ENCODE data around the gene SCCPDH. TPM values are rescaled to one million over a fixed set of nuclear protein-coding genes. Genes with fewer than 3 reads are reported as not detected.

Gene SCCPDH
- total and polyA plus RNA-seq, 9 of the 15 experiments (the other 6 are each of a cell fraction or from before 2014, with no cell fraction given), result 7.0 to 61.9 (median 38.3) TPM

DNA sequence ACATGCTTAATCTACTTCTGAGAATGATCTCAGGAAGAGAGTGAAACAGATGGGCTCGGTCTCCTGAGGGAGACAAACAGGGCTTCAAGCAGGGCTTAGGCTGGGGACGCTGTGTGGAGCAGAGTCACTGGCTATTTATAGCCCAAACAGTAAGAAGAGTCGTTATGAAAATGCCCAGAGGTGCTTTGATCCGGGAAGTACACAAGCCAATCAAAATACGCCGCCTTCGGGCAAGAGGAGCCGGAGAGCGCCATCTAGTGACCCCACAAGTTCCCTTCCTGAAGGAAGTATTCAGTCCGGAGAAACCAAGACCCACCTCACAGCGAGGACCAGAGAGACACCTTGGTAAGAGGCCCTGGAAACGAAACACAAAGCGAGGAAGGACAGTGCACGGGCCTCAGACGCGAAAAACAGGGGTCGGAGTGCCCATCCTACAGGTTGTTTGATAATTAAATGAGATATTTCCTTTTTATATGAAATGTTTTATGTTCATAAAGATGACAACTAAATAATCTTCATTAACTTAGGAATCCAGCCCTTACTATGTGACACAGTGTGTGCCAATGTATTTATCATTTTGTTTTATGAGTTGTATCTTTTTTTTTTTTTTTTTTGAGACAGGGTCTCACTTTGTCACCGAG is 25.0 kb upstream of the SCCPDH start (continued):
- TF ChIP-seq ZNF232 (CRISPR knock-in tag; IDR thresholded peaks at IDR 0.05) (no peak), CTCFL (IDR thresholded peaks at IDR 0.05; ENCODE audit: borderline replicate concordance, insufficient read depth, low read depth, low read length, poor library complexity, severe bottlenecking) (peak; percentile 39), MEF2A (IDR thresholded peaks at IDR 0.05; ENCODE audit: control insufficient read depth, low read depth, low read length) (peak; percentile 99), RAD51 (IDR thresholded peaks at IDR 0.05; ENCODE audit: borderline replicate concordance, low read depth) (no peak), CLOCK (CRISPR knock-in tag; IDR thresholded peaks at IDR 0.05; ENCODE audit: borderline replicate concordance) (no peak), SMARCA4 (IDR thresholded peaks at IDR 0.05) (peak; percentile 38), FOS (IDR thresholded peaks at IDR 0.05; ENCODE audit: extremely low read depth, insufficient read length) (no peak), SUPT5H (IDR thresholded peaks at IDR 0.05) (0 out of 2 replicates have a peak, but pooled peaks have one; percentile 22), SREBF1 (IDR thresholded peaks at IDR 0.05; ENCODE audit: borderline replicate concordance, low read depth, low read length) (no peak), THAP7 (CRISPR knock-in tag; IDR thresholded peaks at IDR 0.05) (no peak), MYC (IDR thresholded peaks at IDR 0.05; ENCODE audit: low read depth, low read length) (peak; percentile 39; the same call in 1 of the 2 replicates), MYC (CRISPR knock-in tag; IDR thresholded peaks at IDR 0.05; ENCODE audit: borderline replicate concordance, low read depth) (no peak), MEF2D (tag; conservative IDR thresholded peaks at IDR 0.05; ENCODE audit: low read depth) (peak; percentile 96), JUND (IDR thresholded peaks at IDR 0.05; ENCODE audit: borderline replicate concordance, low read depth, low read length) (peak; percentile 72; the same call in 1 of the 2 replicates), JUND (tag; IDR thresholded peaks at IDR 0.05; ENCODE audit: borderline replicate concordance, low read depth, low read length) (peak; percentile 50; the same call in 1 of the 3 replicates), ZNF277 (CRISPR knock-in tag; IDR thresholded peaks at IDR 0.05; ENCODE audit: borderline replicate concordance) (no peak), BACH1 (tag; IDR thresholded peaks at IDR 0.05) (no peak), CREB1 (IDR thresholded peaks at IDR 0.05) (no peak), CREB1 (CRISPR knock-in tag; IDR thresholded peaks at IDR 0.05) (no peak), ZNF217 (CRISPR knock-in tag; IDR thresholded peaks at IDR 0.05) (no peak), NCOR1 (IDR thresholded peaks at IDR 0.05) (no peak), ZNF76 (CRISPR knock-in tag; IDR thresholded peaks at IDR 0.05; ENCODE audit: borderline replicate concordance) (no peak)
